ENCODE measurements around the gene TMEM45B.

DNA sequence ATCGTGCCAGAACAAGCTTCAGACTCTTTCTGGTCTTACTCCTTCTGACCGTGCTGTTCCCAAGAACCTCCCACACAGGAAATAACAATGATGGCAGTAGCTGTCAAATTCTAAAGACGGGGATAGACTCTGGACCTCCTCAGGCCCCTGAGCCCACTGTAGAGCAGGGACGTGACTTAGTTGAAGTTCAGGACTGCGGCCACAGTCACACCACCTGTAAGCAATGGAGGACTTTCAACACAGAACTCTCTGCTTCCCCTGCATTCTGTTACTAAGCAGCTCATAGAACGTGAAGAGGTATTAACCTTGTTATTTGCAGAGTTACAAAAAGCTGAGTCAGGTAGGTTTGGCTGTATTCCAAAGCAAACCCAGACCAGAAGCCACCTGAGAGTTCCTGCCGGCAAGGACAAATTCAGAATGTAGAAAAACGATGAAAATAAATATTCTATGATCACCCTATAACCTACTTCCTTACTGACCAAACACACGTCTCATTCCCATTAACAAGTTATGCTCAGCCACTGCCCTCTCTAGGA, 12.7 kb downstream of the TMEM45B start:
- TF ChIP-seq POLR2A (IDR thresholded peaks at IDR 0.05) (peak in 1 of 4 donors; percentile 52), POLR2AphosphoS5 (IDR thresholded peaks at IDR 0.05) (peak in 1 of 2 donors; percentile 19)

All from upper lobe of left lung (tissue), 4 donors.